ENCODE measurements around the gene TBCEL.

Gene TBCEL

GRCh38 chr11:121067453-121067852, 43.6 kb downstream of the TBCEL start:
- H3K9ac ChIP-seq (ENCODE audit: low read length): no peak overlapping the region
- no peaks in the 10 kb centered on the region for H3K27me3 ChIP-seq (ENCODE audit: low read depth, low read length)
- peaks cover 25% of the 10 kb centered on the region for H3K36me3 ChIP-seq (replicated peaks; ENCODE audit: low read depth, low read length)
- TF ChIP-seq EZH2phosphoT487 (IDR thresholded peaks at IDR 0.05; ENCODE audit: low read depth): no peak
- TF ChIP-seq, protein P1, sequence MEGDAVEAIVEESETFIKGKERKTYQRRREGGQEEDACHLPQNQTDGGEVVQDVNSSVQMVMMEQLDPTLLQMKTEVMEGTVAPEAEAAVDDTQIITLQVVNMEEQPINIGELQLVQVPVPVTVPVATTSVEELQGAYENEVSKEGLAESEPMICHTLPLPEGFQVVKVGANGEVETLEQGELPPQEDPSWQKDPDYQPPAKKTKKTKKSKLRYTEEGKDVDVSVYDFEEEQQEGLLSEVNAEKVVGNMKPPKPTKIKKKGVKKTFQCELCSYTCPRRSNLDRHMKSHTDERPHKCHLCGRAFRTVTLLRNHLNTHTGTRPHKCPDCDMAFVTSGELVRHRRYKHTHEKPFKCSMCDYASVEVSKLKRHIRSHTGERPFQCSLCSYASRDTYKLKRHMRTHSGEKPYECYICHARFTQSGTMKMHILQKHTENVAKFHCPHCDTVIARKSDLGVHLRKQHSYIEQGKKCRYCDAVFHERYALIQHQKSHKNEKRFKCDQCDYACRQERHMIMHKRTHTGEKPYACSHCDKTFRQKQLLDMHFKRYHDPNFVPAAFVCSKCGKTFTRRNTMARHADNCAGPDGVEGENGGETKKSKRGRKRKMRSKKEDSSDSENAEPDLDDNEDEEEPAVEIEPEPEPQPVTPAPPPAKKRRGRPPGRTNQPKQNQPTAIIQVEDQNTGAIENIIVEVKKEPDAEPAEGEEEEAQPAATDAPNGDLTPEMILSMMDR (IDR thresholded peaks at IDR 0.05; ENCODE audit: low read depth, low read length): no peak
- H3K4me1 ChIP-seq (ENCODE audit: low read length): peaks cover 11% of the 10 kb centered on the region
- H3K9me3 ChIP-seq (ENCODE audit: insufficient read depth, low read length): no peaks in the 10 kb centered on the region
- no peaks in the 10 kb centered on the region; the same call in 1 of the 2 replicates for H4K20me1 ChIP-seq (ENCODE audit: insufficient read depth, low read length)
- H3K27ac ChIP-seq (ENCODE audit: low read length): no peak overlapping the region
- no peak overlapping the region for H2AFZ ChIP-seq (ENCODE audit: low read depth, low read length)
- no peak overlapping the region for H3K4me2 ChIP-seq (ENCODE audit: low read length)
- no peaks in the 10 kb centered on the region for H3K79me2 ChIP-seq (ENCODE audit: low read length)
- H3K4me3 ChIP-seq (ENCODE audit: low read length): no peak overlapping the region

GRCh38 chr11:121067962-121068647, 44.2 kb downstream of the TBCEL start:
- H3K27me3 ChIP-seq (ENCODE audit: low read depth, low read length): no peaks in the 10 kb centered on the region
- H3K79me2 ChIP-seq (ENCODE audit: low read length): no peaks in the 10 kb centered on the region
- H3K27ac ChIP-seq (ENCODE audit: low read length): no peak overlapping the region
- H2AFZ ChIP-seq (ENCODE audit: low read depth, low read length): no peak overlapping the region
- H4K20me1 ChIP-seq (ENCODE audit: insufficient read depth, low read length): no peaks in the 10 kb centered on the region; the same call in 1 of the 2 replicates
- H3K4me3 ChIP-seq (ENCODE audit: low read length): no peak overlapping the region
- no peaks in the 10 kb centered on the region for H3K9me3 ChIP-seq (ENCODE audit: insufficient read depth, low read length)
- peak overlapping the region; percentile 15 for H3K4me2 ChIP-seq (ENCODE audit: low read length)
- peaks cover 11% of the 10 kb centered on the region for H3K4me1 ChIP-seq (ENCODE audit: low read length)
- H3K36me3 ChIP-seq (replicated peaks; ENCODE audit: low read depth, low read length): peaks cover 24% of the 10 kb centered on the region
- no peak for TF ChIP-seq EZH2phosphoT487 (IDR thresholded peaks at IDR 0.05; ENCODE audit: low read depth)
- TF ChIP-seq, protein P1 (IDR thresholded peaks at IDR 0.05; ENCODE audit: low read depth, low read length): no peak
- H3K9ac ChIP-seq (ENCODE audit: low read length): no peak overlapping the region

- Histone ChIP-seq H3K4me3 (ENCODE audit: low read length) (no peak overlapping the region), H3K9me3 (ENCODE audit: insufficient read depth, low read length) (no peaks in the 10 kb centered on the region), H3K4me1 (ENCODE audit: low read length) (peaks cover 11% of the 10 kb centered on the region), H3K79me2 (ENCODE audit: low read length) (no peaks in the 10 kb centered on the region), H3K36me3 (replicated peaks; ENCODE audit: low read depth, low read length) (peaks cover 24% of the 10 kb centered on the region), H2AFZ (ENCODE audit: low read depth, low read length) (no peak overlapping the region), H3K27me3 (ENCODE audit: low read depth, low read length) (no peaks in the 10 kb centered on the region), H3K9ac (ENCODE audit: low read length) (no peak overlapping the region), H4K20me1 (ENCODE audit: insufficient read depth, low read length) (no peaks in the 10 kb centered on the region; the same call in 1 of the 2 replicates), H3K4me2 (ENCODE audit: low read length) (no peak overlapping the region), H3K27ac (ENCODE audit: low read length) (no peak overlapping the region)
- TF ChIP-seq EZH2phosphoT487 (IDR thresholded peaks at IDR 0.05; ENCODE audit: low read depth): no peak
- TF ChIP-seq, protein P1 (IDR thresholded peaks at IDR 0.05; ENCODE audit: low read depth, low read length): no peak
Observed at GRCh38 chr11:121068787-121069186, 44.9 kb downstream of the TBCEL start.

GRCh38 chr11:121070951-121071845, 47.3 kb downstream of the TBCEL start:
- Histone ChIP-seq H3K9me3 (ENCODE audit: insufficient read depth, low read length) (no peaks in the 10 kb centered on the region), H3K9ac (ENCODE audit: low read length) (no peak overlapping the region), H3K27ac (ENCODE audit: low read length) (no peak overlapping the region), H3K79me2 (ENCODE audit: low read length) (no peaks in the 10 kb centered on the region), H4K20me1 (ENCODE audit: insufficient read depth, low read length) (no peaks in the 10 kb centered on the region; the same call in 1 of the 2 replicates), H3K27me3 (ENCODE audit: low read depth, low read length) (no peaks in the 10 kb centered on the region), H3K4me2 (ENCODE audit: low read length) (no peak overlapping the region), H3K4me3 (ENCODE audit: low read length) (no peak overlapping the region), H3K36me3 (replicated peaks; ENCODE audit: low read depth, low read length) (peaks cover 25% of the 10 kb centered on the region), H2AFZ (ENCODE audit: low read depth, low read length) (no peak overlapping the region), H3K4me1 (ENCODE audit: low read length) (peaks cover 11% of the 10 kb centered on the region)
- TF ChIP-seq, protein P1 (IDR thresholded peaks at IDR 0.05; ENCODE audit: low read depth, low read length): no peak
- no peak for TF ChIP-seq EZH2phosphoT487 (IDR thresholded peaks at IDR 0.05; ENCODE audit: low read depth)

Data from OCI-LY3 (cell line).